ENCODE measurements around the gene TSPAN4. TPM values are rescaled to one million over a fixed set of nuclear protein-coding genes. Genes with fewer than 3 reads are reported as not detected.
A peak's percentile ranks its signal among the peaks of the same experiment; 100 is the strongest.

Gene TSPAN4
- total and polyA plus RNA-seq, 10 donors = 32.1 to 140 (median 107) TPM

GRCh38 chr11:799641-800316 is 42.9 kb upstream of the TSPAN4 start:
- WGBS, 5 donors = 92 to 97% (median 94%) methylated on average over 28 to 32 of the region's 32 CpGs
- H3K27me3 ChIP-seq (replicated peaks in 1 of 7) = no peaks in the 10 kb centered on the region
- H3K27ac ChIP-seq = no peak overlapping the region
- no peaks in the 10 kb centered on the region for H3K9me3 ChIP-seq
- H3K4me1 ChIP-seq = peaks cover 27 to 76% (median 55%) of the 10 kb centered on the region in 6 donors
- intact Hi-C loops (cut with DNase I; ENCODE audit: low total_unique reads) = no loop called here
- H3K4me3 ChIP-seq = no peak overlapping the region
- H3K36me3 ChIP-seq = peaks cover 0 to 44% (median 14%) of the 10 kb centered on the region in 6 donors
- DNase-seq = no peak
- TF ChIP-seq POLR2A (IDR thresholded peaks at IDR 0.05) (no peak), POLR2AphosphoS5 (IDR thresholded peaks at IDR 0.05) (peak in 1 of 3 donors; percentile 8)

DNA sequence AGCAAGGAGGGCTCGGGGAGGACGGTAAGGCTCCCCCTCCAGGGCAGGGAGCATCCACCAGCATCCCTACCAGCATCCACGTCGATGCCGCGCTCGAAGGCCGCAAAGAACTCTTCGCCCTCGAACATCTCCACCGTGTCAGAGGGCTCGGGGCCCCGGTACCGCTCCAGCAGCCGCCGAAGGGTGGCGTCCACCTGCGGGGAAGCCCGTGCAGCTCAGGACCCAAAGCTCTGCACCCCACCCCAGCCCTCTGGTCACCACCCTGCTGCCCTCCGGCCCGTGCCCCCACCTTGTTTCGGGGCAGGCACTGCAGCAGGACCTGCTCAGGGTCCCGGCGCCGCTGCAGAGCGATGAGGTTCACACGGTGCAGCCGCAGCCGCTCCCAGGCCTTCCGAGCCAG is 42.2 kb upstream of the TSPAN4 start:
- no peaks in the 10 kb centered on the region for H3K27me3 ChIP-seq (replicated peaks in 1 of 7)
- 93 to 97% (median 95%) methylated on average over 8 to 30 of the region's 30 CpGs for WGBS, 5 donors
- H3K27ac ChIP-seq = no peak overlapping the region
- TF ChIP-seq CTCF (IDR thresholded peaks at IDR 0.05 in 8 of 11, conservative IDR thresholded peaks at IDR 0.05 in 3 of 11) (no peak), POLR2A (IDR thresholded peaks at IDR 0.05) (no peak), POLR2AphosphoS5 (IDR thresholded peaks at IDR 0.05) (no peak)
- no peaks in the 10 kb centered on the region for H3K9me3 ChIP-seq
- peaks cover 0 to 42% (median 14%) of the 10 kb centered on the region in 6 donors for H3K36me3 ChIP-seq
- intact Hi-C loops (cut with DNase I; ENCODE audit: low total_unique reads) = no loop called here
- H3K4me1 ChIP-seq = peaks cover 25 to 76% (median 55%) of the 10 kb centered on the region in 6 donors
- no peak for DNase-seq
- no peak overlapping the region for H3K4me3 ChIP-seq

- H3K27me3 ChIP-seq (replicated peaks in 1 of 7) = no peaks in the 10 kb centered on the region
- WGBS, 5 donors = 87 to 96% (median 90%) methylated on average over 13 to 20 of the region's 20 CpGs
- intact Hi-C loops (cut with DNase I; ENCODE audit: low total_unique reads) = no loop called here
- DNase-seq = no peak
- H3K4me3 ChIP-seq = no peak overlapping the region
- H3K36me3 ChIP-seq = peaks cover 0 to 42% (median 14%) of the 10 kb centered on the region in 6 donors
- no peaks in the 10 kb centered on the region for H3K9me3 ChIP-seq
- TF ChIP-seq CTCF (IDR thresholded peaks at IDR 0.05 in 8 of 11, conservative IDR thresholded peaks at IDR 0.05 in 3 of 11) (no peak), POLR2AphosphoS5 (IDR thresholded peaks at IDR 0.05) (peak in 1 of 3 donors; percentile 6), POLR2A (IDR thresholded peaks at IDR 0.05) (no peak)
- no peak overlapping the region for H3K27ac ChIP-seq
- peaks cover 21 to 74% (median 54%) of the 10 kb centered on the region in 6 donors for H3K4me1 ChIP-seq
Observed at GRCh38 chr11:801097-801780, 41.4 kb upstream of the TSPAN4 start.

GRCh38 chr11:802018-802617 is 40.5 kb upstream of the TSPAN4 start:
- intact Hi-C loops (cut with DNase I; ENCODE audit: low total_unique reads) = no loop called here
- WGBS, 5 donors = 93 to 97% (median 96%) methylated on average over 12 to 21 of the region's 21 CpGs
- no peaks in the 10 kb centered on the region for H3K9me3 ChIP-seq
- DNase-seq = no peak
- H3K36me3 ChIP-seq = peaks cover 0 to 42% (median 14%) of the 10 kb centered on the region in 6 donors
- H3K4me1 ChIP-seq = peaks cover 12 to 65% (median 46%) of the 10 kb centered on the region in 6 donors
- TF ChIP-seq POLR2A (IDR thresholded peaks at IDR 0.05) (no peak), POLR2AphosphoS5 (IDR thresholded peaks at IDR 0.05) (peak in 2 of 3 donors; percentile 7 to 28), CTCF (IDR thresholded peaks at IDR 0.05 in 8 of 11, conservative IDR thresholded peaks at IDR 0.05 in 3 of 11) (no peak)
- H3K4me3 ChIP-seq = no peak overlapping the region
- no peak overlapping the region for H3K27ac ChIP-seq
- H3K27me3 ChIP-seq (replicated peaks in 1 of 7) = no peaks in the 10 kb centered on the region

All from spleen (tissue), 11 donors.